ENCODE results near the gene THRB. TPM values are rescaled to one million over a fixed set of nuclear protein-coding genes. Genes with fewer than 3 reads are reported as not detected.
"Not testable (repeated sequence)": the region's sequence is repeated elsewhere in the genome, so short reads cannot be mapped to it uniquely, and the experiment has no call there.

THRB gene
- total and polyA plus RNA-seq, 10 donors, result 1.00 to 26.6 (median 16.2) TPM

DNA sequence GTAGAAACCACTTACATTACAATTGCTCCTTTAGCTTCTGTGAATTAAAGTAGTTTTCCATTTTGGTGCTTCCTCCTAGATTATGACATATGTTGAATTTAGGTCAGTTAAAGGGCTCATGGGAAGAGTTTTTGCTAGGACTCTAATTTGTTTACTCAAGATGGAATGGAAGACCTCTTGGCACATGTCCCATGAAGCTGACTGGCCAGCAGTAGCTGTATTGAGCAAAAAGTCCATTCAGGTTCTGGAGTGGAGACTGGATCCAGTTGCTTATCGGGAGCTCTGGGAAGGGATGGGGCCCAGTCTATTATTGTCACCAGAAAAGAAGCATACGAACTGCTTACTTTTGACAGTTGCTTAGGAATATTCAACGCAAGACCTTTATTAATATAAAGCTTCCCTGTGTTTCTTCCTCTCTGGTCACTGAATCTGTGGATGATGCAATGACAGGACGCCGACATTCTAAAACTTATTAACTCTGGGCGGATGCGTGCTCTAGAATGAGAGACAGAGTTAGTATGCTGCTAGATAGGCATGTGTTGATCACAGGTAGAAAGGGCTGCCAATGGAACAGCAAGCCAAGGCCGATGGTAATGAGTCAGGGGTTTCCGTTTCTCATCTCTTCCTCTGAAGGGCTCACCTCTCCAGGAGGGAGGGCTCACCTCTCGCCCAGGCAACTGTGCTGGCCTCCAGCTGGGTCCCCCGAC, 393.8 kb downstream of the THRB start:
- no peaks in the 10 kb centered on the region for H3K36me3 ChIP-seq
- no peak overlapping the region for H3K4me3 ChIP-seq
- no peak overlapping the region for H3K27ac ChIP-seq
- WGBS, 5 donors, result 87 to 91% (median 89%) methylated on average over 11 of the region's 11 CpGs
- H3K9me3 ChIP-seq, result no peaks in the 10 kb centered on the region
- no peaks in the 10 kb centered on the region for H3K27me3 ChIP-seq (replicated peaks in 1 of 7)
- intact Hi-C loops (cut with DNase I; ENCODE audit: low total_unique reads), result no loop called here
- H3K4me1 ChIP-seq, result no peaks in the 10 kb centered on the region
- no peak for DNase-seq
- TF ChIP-seq POLR2A (IDR thresholded peaks at IDR 0.05) (no peak), POLR2AphosphoS5 (IDR thresholded peaks at IDR 0.05) (no peak)
- TF ChIP-seq, protein P1, sequence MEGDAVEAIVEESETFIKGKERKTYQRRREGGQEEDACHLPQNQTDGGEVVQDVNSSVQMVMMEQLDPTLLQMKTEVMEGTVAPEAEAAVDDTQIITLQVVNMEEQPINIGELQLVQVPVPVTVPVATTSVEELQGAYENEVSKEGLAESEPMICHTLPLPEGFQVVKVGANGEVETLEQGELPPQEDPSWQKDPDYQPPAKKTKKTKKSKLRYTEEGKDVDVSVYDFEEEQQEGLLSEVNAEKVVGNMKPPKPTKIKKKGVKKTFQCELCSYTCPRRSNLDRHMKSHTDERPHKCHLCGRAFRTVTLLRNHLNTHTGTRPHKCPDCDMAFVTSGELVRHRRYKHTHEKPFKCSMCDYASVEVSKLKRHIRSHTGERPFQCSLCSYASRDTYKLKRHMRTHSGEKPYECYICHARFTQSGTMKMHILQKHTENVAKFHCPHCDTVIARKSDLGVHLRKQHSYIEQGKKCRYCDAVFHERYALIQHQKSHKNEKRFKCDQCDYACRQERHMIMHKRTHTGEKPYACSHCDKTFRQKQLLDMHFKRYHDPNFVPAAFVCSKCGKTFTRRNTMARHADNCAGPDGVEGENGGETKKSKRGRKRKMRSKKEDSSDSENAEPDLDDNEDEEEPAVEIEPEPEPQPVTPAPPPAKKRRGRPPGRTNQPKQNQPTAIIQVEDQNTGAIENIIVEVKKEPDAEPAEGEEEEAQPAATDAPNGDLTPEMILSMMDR (IDR thresholded peaks at IDR 0.05 in 8 of 11, conservative IDR thresholded peaks at IDR 0.05 in 3 of 11), result no peak

GRCh38 chr3:24096695-24097290, 397.9 kb downstream of the THRB start:
- WGBS, 5 donors, result 78 to 86% (median 83%) methylated on average over 6 of the region's 6 CpGs
- Histone ChIP-seq H3K4me1 (no peaks in the 10 kb centered on the region), H3K36me3 (no peaks in the 10 kb centered on the region), H3K4me3 (no peak overlapping the region), H3K27ac (no peak overlapping the region), H3K27me3 (replicated peaks in 1 of 7) (no peaks in the 10 kb centered on the region), H3K9me3 (no peaks in the 10 kb centered on the region)
- TF ChIP-seq, protein P1 (IDR thresholded peaks at IDR 0.05 in 8 of 11, conservative IDR thresholded peaks at IDR 0.05 in 3 of 11), result no peak
- TF ChIP-seq POLR2AphosphoS5 (IDR thresholded peaks at IDR 0.05) (no peak), POLR2A (IDR thresholded peaks at IDR 0.05) (no peak)
- DNase-seq, result no peak
- intact Hi-C loops (cut with DNase I; ENCODE audit: low total_unique reads), result no loop called here

DNA sequence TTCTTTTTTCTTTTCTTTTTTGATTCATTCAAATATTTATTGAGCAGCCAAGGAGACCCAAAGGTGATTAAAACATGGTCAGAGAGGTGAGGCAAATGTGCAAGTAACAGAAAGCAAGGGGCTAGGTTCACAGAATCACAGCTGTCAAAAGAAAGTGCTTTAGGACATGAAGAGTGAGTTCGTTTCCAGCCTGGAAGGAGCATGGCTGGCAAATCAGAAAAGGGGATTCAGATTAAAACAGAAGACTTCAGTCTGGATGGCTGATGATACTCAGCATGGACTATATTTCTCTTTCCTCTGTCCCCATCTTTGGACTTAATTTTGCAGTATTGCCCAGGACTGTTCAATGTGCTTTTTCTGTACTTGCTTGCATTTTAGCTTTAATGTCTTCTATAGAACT, 398.4 kb downstream of the THRB start:
- TF ChIP-seq, protein P1 (IDR thresholded peaks at IDR 0.05 in 8 of 11, conservative IDR thresholded peaks at IDR 0.05 in 3 of 11), result no peak
- TF ChIP-seq POLR2A (IDR thresholded peaks at IDR 0.05) (no peak), POLR2AphosphoS5 (IDR thresholded peaks at IDR 0.05) (no peak)
- DNase-seq, result no peak
- Histone ChIP-seq H3K4me3 (no peak overlapping the region), H3K27ac (no peak overlapping the region), H3K4me1 (no peaks in the 10 kb centered on the region), H3K27me3 (replicated peaks in 1 of 7) (no peaks in the 10 kb centered on the region), H3K36me3 (no peaks in the 10 kb centered on the region), H3K9me3 (no peaks in the 10 kb centered on the region)
- WGBS, 5 donors, result 58 to 71% (median 65%) methylated on average over 1 of the region's 1 CpG
- intact Hi-C loops (cut with DNase I; ENCODE audit: low total_unique reads), result no loop called here

DNA sequence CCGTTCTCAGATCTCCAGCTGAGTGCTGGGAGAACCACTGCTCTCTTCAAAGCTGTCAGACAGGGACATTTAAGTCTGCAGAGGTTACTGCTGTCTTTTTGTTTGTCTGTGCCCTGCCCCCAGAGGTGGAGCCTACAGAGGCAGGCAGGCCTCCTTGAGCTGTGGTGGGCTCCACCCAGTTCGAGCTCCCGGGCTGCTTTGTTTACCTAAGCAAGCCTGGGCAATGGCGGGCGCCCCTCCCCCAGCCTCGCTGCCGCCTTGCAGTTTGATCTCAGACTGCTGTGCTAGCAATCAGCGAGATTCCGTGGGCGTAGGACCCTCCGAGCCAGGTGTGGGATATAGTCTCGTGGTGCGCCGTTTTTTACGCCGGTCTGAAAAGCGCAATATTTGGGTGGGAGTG, 399.8 kb downstream of the THRB start:
- 69 to 92% (median 76%) methylated on average over 7 to 16 of the region's 17 CpGs for WGBS, 5 donors
- DNase-seq; H3K27me3 ChIP-seq (replicated peaks in 1 of 7); H3K4me1 ChIP-seq; H3K9me3 ChIP-seq; H3K27ac ChIP-seq; intact Hi-C loops (cut with DNase I; ENCODE audit: low total_unique reads); H3K36me3 ChIP-seq; H3K4me3 ChIP-seq: not testable (repeated sequence)
